GM12878 (cell line): Measurements from ENCODE around the gene TAS2R41.

Experiments used
- CBX3 ChIP-seq: fragments of 200-600 bp; sonication (generic); IDR thresholded peaks from 2 replicates; pipeline ENCODE4 v1.6.1; 2016; ENCODE audit warnings: low read depth, borderline replicate concordance
- CREB1 ChIP-seq: IDR thresholded peaks from 2 replicates; pipeline ENCODE4 v1.6.1; 2012; ENCODE audit warnings: low read depth, mild to moderate bottlenecking, inconsistent platforms
- CTCF ChIP-seq, 3 experiments: IDR thresholded peaks in 2 of 3; conservative IDR thresholded peaks in 1 of 3; 2 replicates each; pipeline ENCODE4 v1.5.1; 2011; ENCODE audit warnings: low read depth in 3 of 3, low read length in 3 of 3, mild to moderate bottlenecking in 3 of 3, control low read depth in 2 of 3, moderate library complexity in 2 of 3, inconsistent platforms in 1 of 3, mixed read lengths in 1 of 3; ENCODE audit not compliant: control insufficient read depth in 2 of 3, insufficient read depth in 1 of 3; ENCODE audit errors: extremely low read depth in 1 of 3
- E2F8 ChIP-seq: fragments of 450-650 bp; IDR thresholded peaks from 2 replicates; pipeline ENCODE4 v1.6.1; 2018; ENCODE audit warnings: mild to moderate bottlenecking, low read depth, moderate library complexity; ENCODE audit not compliant: partially characterized antibody
- E4F1 ChIP-seq: fragments of 450-650 bp; IDR thresholded peaks from 2 replicates; pipeline ENCODE4 v1.6.1; 2018; ENCODE audit warnings: borderline replicate concordance, mild to moderate bottlenecking; ENCODE audit not compliant: partially characterized antibody
- NRF1 ChIP-seq: conservative IDR thresholded peaks from 2 replicates; pipeline ENCODE4 v1.6.1; 2011; ENCODE audit warnings: mild to moderate bottlenecking, low read depth, low read length, improper control_type of control experiment
- POU2F2 ChIP-seq: IDR thresholded peaks from 3 replicates; pipeline ENCODE4 v1.6.1; 2011; ENCODE audit warnings: low read depth, mild to moderate bottlenecking, low read length, borderline replicate concordance
- RFX5 ChIP-seq: IDR thresholded peaks from 2 replicates; pipeline ENCODE4 v1.6.1; 2011; ENCODE audit warnings: low read depth, low read length, improper control_type of control experiment
- TCF12 ChIP-seq: IDR thresholded peaks from 2 replicates; pipeline ENCODE4 v1.6.1; 2011; ENCODE audit warnings: low read depth, mild to moderate bottlenecking, low read length
- ZNF207 ChIP-seq: fragments of 450-650 bp; IDR thresholded peaks from 2 replicates; pipeline ENCODE4 v1.6.1; 2014; ENCODE audit warnings: antibody characterized with exemption, mild to moderate bottlenecking, borderline replicate concordance

- no peak for TF ChIP-seq TCF12
- TF ChIP-seq CTCF (IDR thresholded peaks at IDR 0.05 in 2 of 3, conservative IDR thresholded peaks at IDR 0.05 in 1 of 3; ENCODE audit: control insufficient read depth in 2 of 3, extremely low read depth in 1 of 3, insufficient read depth in 1 of 3, low read depth in 3 of 3, low read length in 3 of 3), result no peak
- no peak for TF ChIP-seq NRF1
- TF ChIP-seq RFX5, result no peak
- no peak for TF ChIP-seq POU2F2
- no peak for TF ChIP-seq ZNF207
- no peak for TF ChIP-seq CBX3
- no peak for TF ChIP-seq E2F8
- no peak for TF ChIP-seq E4F1
- TF ChIP-seq CREB1, result no peak
These were observed 17.2 kb upstream of the TAS2R41 start for GRCh38 chr7:143460271-143460979.
